MCF 10A (cell line): ENCODE data around the gene TRIM71. TPM values are rescaled to one million over a fixed set of nuclear protein-coding genes. Genes with fewer than 3 reads are reported as not detected.

Experiments
- BruUV-seq: library from RNA; stranded (reverse); fragments of 400-500 nt; replicated peaks from 2 replicates; lab custom pipeline; 2021; lab: Mats Ljungman, UMichigan
- CTCF ChIA-PET: fragments of 300-600 bp; sonication (Branson Sonifier 250); formaldehyde crosslinking; extraction: SDS; loops from one replicate; lab custom pipeline; 2021; ENCODE audit warnings: antibody characterized with exemption, inconsistent platforms; lab: Yijun Ruan, JAX
- POLR2A ChIA-PET: fragments of 300-600, 350-650 bp; sonication (Branson Sonifier 250); formaldehyde crosslinking; extraction: SDS; loops from one replicate; lab custom pipeline; 2020; ENCODE audit warnings: antibody characterized with exemption, inconsistent platforms; lab: Yijun Ruan, JAX
- DNase-seq: peaks from one replicate; pipeline ENCODE4 v3.0.0-alpha.2; 2018; ENCODE audit not compliant: unreplicated experiment
- H3K27ac Mint-ChIP-seq: one replicate; pipeline ENCODE4 v1.8.0; 2022; ENCODE audit warnings: mild to moderate bottlenecking, low read depth, mixed read lengths; ENCODE audit not compliant: unreplicated experiment
- H3K27me3 Mint-ChIP-seq: one replicate; pipeline ENCODE4 v1.8.0; 2022; ENCODE audit warnings: mixed read lengths; ENCODE audit not compliant: insufficient read depth, unreplicated experiment
- H3K36me3 Mint-ChIP-seq: one replicate; pipeline ENCODE4 v1.8.0; 2022; ENCODE audit warnings: mild to moderate bottlenecking, moderate library complexity, mixed read lengths; ENCODE audit not compliant: insufficient read depth, unreplicated experiment
- H3K4me1 Mint-ChIP-seq: one replicate; pipeline ENCODE4 v1.8.0; 2022; ENCODE audit warnings: mixed read lengths; ENCODE audit not compliant: insufficient read depth, unreplicated experiment
- H3K4me3 Mint-ChIP-seq: one replicate; pipeline ENCODE4 v1.8.0; 2022; ENCODE audit warnings: mild to moderate bottlenecking, moderate library complexity, mixed read lengths; ENCODE audit not compliant: unreplicated experiment
- H3K9me3 Mint-ChIP-seq: one replicate; pipeline ENCODE4 v1.8.0; 2022; ENCODE audit warnings: mixed read lengths; ENCODE audit not compliant: unreplicated experiment
- CTCF ChIP-seq: fragments of 200-600 bp; IDR thresholded peaks from one replicate; pipeline ENCODE4 v1.8.0; 2022; ENCODE audit warnings: antibody characterized with exemption, mild to moderate bottlenecking; ENCODE audit not compliant: unreplicated experiment
- intact Hi-C: fragments of 100-400 bp; cut with micrococcal nuclease; formaldehyde crosslinking; loops from 2 replicates; pipeline ENCODE4 v1.14.1; 2022
- total RNA-seq: library from RNA; stranded (reverse); gene quantifications from 2 replicates; pipeline ENCODE4 v1.2.3, GENCODE V29; 2022

The TRIM71 gene
- total RNA-seq, 1 experiment from 2014 or later, result 0.05 TPM

GRCh38 chr3:32888739-32889138, 70.9 kb downstream of the TRIM71 start:
- Mint-ChIP-seq H3K36me3 (no peaks in the 10 kb centered on the region), H3K4me3 (no peak overlapping the region), H3K27ac (no peak overlapping the region), H3K9me3 (no peaks in the 10 kb centered on the region), H3K27me3 (peaks cover 2% of the 10 kb centered on the region), H3K4me1 (no peaks in the 10 kb centered on the region)
- intact Hi-C loops, result no loop called here
- no TSS peak for BruUV-seq
- ChIA-PET POLR2A (interaction anchor here (0.9 kb wide), 1 partner anchor 9 kb away, joined by 3 read pairs; no protein-coding TSS in a partner anchor), CTCF (interaction anchor here (1.0 to 1.5 kb wide), 2 partner anchors 10 to 18 kb away, joined by 3 to 5 read pairs; no protein-coding TSS in a partner anchor)
- TF ChIP-seq CTCF, result no peak
- no peak for DNase-seq

GRCh38 chr3:32890420-32891276, 72.9 kb downstream of the TRIM71 start:
- no peak for TF ChIP-seq CTCF
- Mint-ChIP-seq H3K27me3 (peaks cover 19% of the 10 kb centered on the region), H3K4me3 (no peak overlapping the region), H3K36me3 (no peaks in the 10 kb centered on the region), H3K27ac (no peak overlapping the region), H3K9me3 (no peaks in the 10 kb centered on the region), H3K4me1 (no peaks in the 10 kb centered on the region)
- BruUV-seq, result no TSS peak
- intact Hi-C loops, result no loop called here
- ChIA-PET POLR2A (no interaction called here), CTCF (no interaction called here)
- no peak for DNase-seq

GRCh38 chr3:32891365-32891764, 73.6 kb downstream of the TRIM71 start:
- H3K4me1 Mint-ChIP-seq, result no peaks in the 10 kb centered on the region
- H3K27me3 Mint-ChIP-seq, result peaks cover 19% of the 10 kb centered on the region
- intact Hi-C loops, result no loop called here
- CTCF ChIA-PET, result no interaction called here
- POLR2A ChIA-PET, result no interaction called here
- H3K4me3 Mint-ChIP-seq, result no peak overlapping the region
- no peaks in the 10 kb centered on the region for H3K36me3 Mint-ChIP-seq
- no TSS peak for BruUV-seq
- no peaks in the 10 kb centered on the region for H3K9me3 Mint-ChIP-seq
- DNase-seq, result no peak
- no peak overlapping the region for H3K27ac Mint-ChIP-seq
- no peak for TF ChIP-seq CTCF
